ENCODE data around the gene MLLT3. TPM values are rescaled to one million over a fixed set of nuclear protein-coding genes. Genes with fewer than 3 reads are reported as not detected.

The MLLT3 gene
- total RNA-seq, 1 experiment from 2014 or later = 24.2 TPM

DNA sequence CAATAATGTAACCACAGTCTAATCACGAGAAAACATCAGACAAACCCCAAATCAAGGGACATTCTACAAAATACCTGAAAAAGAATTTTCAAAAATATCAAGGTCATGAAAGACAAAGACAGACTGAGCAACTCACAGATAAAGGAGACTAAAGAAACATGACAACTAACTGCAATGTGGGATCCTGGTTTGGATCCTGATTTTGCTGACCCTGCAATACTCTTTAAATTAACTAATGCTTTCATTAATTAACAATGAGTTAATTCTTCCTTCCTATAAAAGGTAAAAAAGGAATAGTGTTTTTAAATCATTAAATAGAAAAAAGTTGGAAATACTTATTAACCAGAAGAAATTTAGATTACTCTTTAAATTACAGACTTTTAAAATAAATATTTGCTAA lies 103.6 kb downstream of the MLLT3 start:
- Histone ChIP-seq H3K36me3 (ENCODE audit: insufficient read depth, low read length, poor library complexity, severe bottlenecking) (no peaks in the 10 kb centered on the region), H3K4me3 (ENCODE audit: low read depth, low read length, poor library complexity, severe bottlenecking) (no peak overlapping the region), H3K27ac (ENCODE audit: low read depth, low read length, poor library complexity, severe bottlenecking) (no peak overlapping the region), H3K9me3 (ENCODE audit: low read depth, low read length, poor library complexity, severe bottlenecking) (no peaks in the 10 kb centered on the region), H3K4me1 (ENCODE audit: insufficient read depth, low read length, poor library complexity, severe bottlenecking) (no peaks in the 10 kb centered on the region), H3K27me3 (replicated peaks; ENCODE audit: insufficient read depth, low read depth, low read length, poor library complexity) (no peaks in the 10 kb centered on the region)
- intact Hi-C loops (cut with micrococcal nuclease; ENCODE audit: unreplicated experiment) = no loop called here
- no peak for DNase-seq (ENCODE audit: low spot score)
- ChIA-PET CTCF (no interaction called here), POLR2A (ENCODE audit: low non-redundant PET) (no interaction called here)
- no TSS peak for BruUV-seq (replicated peaks)
- TF ChIP-seq EZH2 (IDR thresholded peaks at IDR 0.05; ENCODE audit: borderline replicate concordance, low read depth, low read length, poor library complexity, severe bottlenecking) = no peak
- TF ChIP-seq, protein P1, sequence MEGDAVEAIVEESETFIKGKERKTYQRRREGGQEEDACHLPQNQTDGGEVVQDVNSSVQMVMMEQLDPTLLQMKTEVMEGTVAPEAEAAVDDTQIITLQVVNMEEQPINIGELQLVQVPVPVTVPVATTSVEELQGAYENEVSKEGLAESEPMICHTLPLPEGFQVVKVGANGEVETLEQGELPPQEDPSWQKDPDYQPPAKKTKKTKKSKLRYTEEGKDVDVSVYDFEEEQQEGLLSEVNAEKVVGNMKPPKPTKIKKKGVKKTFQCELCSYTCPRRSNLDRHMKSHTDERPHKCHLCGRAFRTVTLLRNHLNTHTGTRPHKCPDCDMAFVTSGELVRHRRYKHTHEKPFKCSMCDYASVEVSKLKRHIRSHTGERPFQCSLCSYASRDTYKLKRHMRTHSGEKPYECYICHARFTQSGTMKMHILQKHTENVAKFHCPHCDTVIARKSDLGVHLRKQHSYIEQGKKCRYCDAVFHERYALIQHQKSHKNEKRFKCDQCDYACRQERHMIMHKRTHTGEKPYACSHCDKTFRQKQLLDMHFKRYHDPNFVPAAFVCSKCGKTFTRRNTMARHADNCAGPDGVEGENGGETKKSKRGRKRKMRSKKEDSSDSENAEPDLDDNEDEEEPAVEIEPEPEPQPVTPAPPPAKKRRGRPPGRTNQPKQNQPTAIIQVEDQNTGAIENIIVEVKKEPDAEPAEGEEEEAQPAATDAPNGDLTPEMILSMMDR (conservative IDR thresholded peaks at IDR 0.05; ENCODE audit: low read depth, low read length) = no peak

DNA sequence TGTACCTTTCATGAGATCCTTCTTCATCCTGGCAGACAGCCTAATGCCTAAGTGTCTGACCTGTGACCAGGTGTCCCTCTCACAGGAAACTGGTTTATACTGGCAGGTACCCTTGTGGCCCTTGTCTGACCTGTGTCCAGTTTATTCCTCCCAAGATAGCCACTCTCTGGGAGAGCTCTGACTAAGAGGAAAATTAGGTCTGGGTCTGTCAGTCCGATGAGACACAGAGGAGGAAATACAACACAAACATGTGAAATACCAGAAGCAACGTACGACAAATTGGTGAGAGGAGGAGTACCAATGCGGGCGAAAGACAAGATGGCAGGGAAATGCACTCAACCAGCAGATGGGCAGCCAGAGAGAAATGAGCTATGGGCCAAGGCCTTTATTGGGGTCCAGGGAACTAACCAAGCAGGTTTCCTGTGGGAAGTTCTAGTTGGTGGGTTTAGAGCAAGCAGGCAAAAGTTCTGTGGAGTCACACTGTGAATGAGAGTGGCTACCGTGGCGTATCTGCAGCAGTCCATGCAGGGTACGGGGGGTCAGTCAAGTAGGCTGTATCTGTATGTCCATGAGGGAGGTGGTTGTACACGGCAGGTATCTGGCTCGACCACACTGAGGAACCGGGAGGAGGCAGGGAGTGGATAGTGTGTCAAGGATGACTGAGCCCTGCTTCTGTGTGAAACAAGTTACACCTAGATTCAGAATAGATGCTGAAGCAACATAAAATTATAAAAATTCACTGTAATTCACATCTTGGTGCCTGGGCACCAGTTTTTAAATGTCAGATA lies 109.0 kb downstream of the MLLT3 start:
- Histone ChIP-seq H3K27me3 (replicated peaks; ENCODE audit: insufficient read depth, low read depth, low read length, poor library complexity) (no peaks in the 10 kb centered on the region), H3K27ac (ENCODE audit: low read depth, low read length, poor library complexity, severe bottlenecking) (no peak overlapping the region), H3K36me3 (ENCODE audit: insufficient read depth, low read length, poor library complexity, severe bottlenecking) (no peaks in the 10 kb centered on the region), H3K4me3 (ENCODE audit: low read depth, low read length, poor library complexity, severe bottlenecking) (no peak overlapping the region), H3K9me3 (ENCODE audit: low read depth, low read length, poor library complexity, severe bottlenecking) (no peaks in the 10 kb centered on the region), H3K4me1 (ENCODE audit: insufficient read depth, low read length, poor library complexity, severe bottlenecking) (no peaks in the 10 kb centered on the region)
- DNase-seq (ENCODE audit: low spot score) = no peak
- BruUV-seq (replicated peaks) = no TSS peak
- ChIA-PET CTCF (no interaction called here), POLR2A (ENCODE audit: low non-redundant PET) (no interaction called here)
- TF ChIP-seq EZH2 (IDR thresholded peaks at IDR 0.05; ENCODE audit: borderline replicate concordance, low read depth, low read length, poor library complexity, severe bottlenecking) = no peak
- TF ChIP-seq, protein P1 (conservative IDR thresholded peaks at IDR 0.05; ENCODE audit: low read depth, low read length) = no peak
- intact Hi-C loops (cut with micrococcal nuclease; ENCODE audit: unreplicated experiment) = no loop called here

DNA sequence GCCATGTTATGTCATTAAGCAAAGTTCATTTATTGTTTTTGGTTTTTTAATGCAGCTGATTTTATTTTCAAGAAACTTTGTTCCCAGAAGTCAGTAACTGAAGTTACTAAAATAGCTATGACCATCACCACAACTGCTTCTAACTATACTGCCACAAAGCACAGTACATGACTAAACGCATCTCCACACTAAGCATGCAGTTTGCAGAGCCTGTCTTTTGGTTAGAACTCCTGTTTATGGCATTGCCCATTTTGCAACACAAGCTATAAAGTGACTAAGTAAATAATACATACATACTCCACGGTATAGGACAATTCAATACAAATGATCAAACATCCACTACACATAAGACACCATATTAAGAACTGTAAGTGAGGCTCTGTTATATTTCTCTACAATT lies 109.7 kb downstream of the MLLT3 start:
- intact Hi-C loops (cut with micrococcal nuclease; ENCODE audit: unreplicated experiment) = no loop called here
- no peak for DNase-seq (ENCODE audit: low spot score)
- TF ChIP-seq, protein P1 (conservative IDR thresholded peaks at IDR 0.05; ENCODE audit: low read depth, low read length) = no peak
- no peak for TF ChIP-seq EZH2 (IDR thresholded peaks at IDR 0.05; ENCODE audit: borderline replicate concordance, low read depth, low read length, poor library complexity, severe bottlenecking)
- Histone ChIP-seq H3K4me1 (ENCODE audit: insufficient read depth, low read length, poor library complexity, severe bottlenecking) (peaks cover 5% of the 10 kb centered on the region), H3K4me3 (ENCODE audit: low read depth, low read length, poor library complexity, severe bottlenecking) (no peak overlapping the region), H3K9me3 (ENCODE audit: low read depth, low read length, poor library complexity, severe bottlenecking) (no peaks in the 10 kb centered on the region), H3K27me3 (replicated peaks; ENCODE audit: insufficient read depth, low read depth, low read length, poor library complexity) (no peaks in the 10 kb centered on the region), H3K27ac (ENCODE audit: low read depth, low read length, poor library complexity, severe bottlenecking) (no peak overlapping the region), H3K36me3 (ENCODE audit: insufficient read depth, low read length, poor library complexity, severe bottlenecking) (no peaks in the 10 kb centered on the region)
- ChIA-PET CTCF (no interaction called here), POLR2A (ENCODE audit: low non-redundant PET) (no interaction called here)
- BruUV-seq (replicated peaks) = no TSS peak
